KMS-11 (cell line): Measurements from ENCODE around the gene DYNLT3.

ENCODE experiments used
- H2AFZ ChIP-seq: fragments of 200-600 bp; sonication (generic); 2 replicates; pipeline ENCODE4 v1.6.1; 2016; ENCODE audit warnings: antibody characterized with exemption, mixed run types, low read depth
- H3K27ac ChIP-seq: fragments of 200-600 bp; sonication (generic); 2 replicates; pipeline ENCODE4 v1.6.1; 2016; ENCODE audit warnings: mild to moderate bottlenecking, mixed run types
- H3K27me3 ChIP-seq: fragments of 200-600 bp; sonication (generic); 2 replicates; pipeline ENCODE4 v1.6.1; 2017; ENCODE audit warnings: mild to moderate bottlenecking, low read depth, mixed run types, moderate library complexity; ENCODE audit not compliant: insufficient read depth
- H3K36me3 ChIP-seq: fragments of 200-600 bp; sonication (generic); 2 replicates; pipeline ENCODE4 v1.6.1; 2017; ENCODE audit warnings: mild to moderate bottlenecking, mixed run types; ENCODE audit not compliant: insufficient read depth
- H3K4me1 ChIP-seq: fragments of 200-600 bp; sonication (generic); 2 replicates; pipeline ENCODE4 v1.6.1; 2016; ENCODE audit warnings: mild to moderate bottlenecking, low read depth, mixed run types; ENCODE audit not compliant: poor library complexity, severe bottlenecking
- H3K4me2 ChIP-seq: fragments of 200-600 bp; sonication (generic); 2 replicates; pipeline ENCODE4 v1.7.0; 2016; ENCODE audit warnings: mild to moderate bottlenecking, mixed run types
- H3K4me3 ChIP-seq: fragments of 200-600 bp; sonication (generic); IDR thresholded peaks from 2 replicates; pipeline ENCODE4 v1.6.1; 2017; ENCODE audit warnings: low read depth, low read length, mixed read lengths; ENCODE audit not compliant: insufficient read depth
- H3K79me2 ChIP-seq: fragments of 200-600 bp; sonication (generic); 2 replicates; pipeline ENCODE4 v1.6.1; 2016; ENCODE audit warnings: low read depth, mixed run types; ENCODE audit not compliant: insufficient read depth
- H3K9ac ChIP-seq: fragments of 200-600 bp; sonication (generic); 2 replicates; pipeline ENCODE4 v1.6.1; 2016; ENCODE audit warnings: mild to moderate bottlenecking, mixed run types
- H4K20me1 ChIP-seq: fragments of 200-600 bp; sonication (generic); 2 replicates; pipeline ENCODE4 v1.6.1; 2016; ENCODE audit warnings: mild to moderate bottlenecking, mixed run types; ENCODE audit not compliant: insufficient read depth
- CTCF ChIP-seq: fragments of 200-600 bp; sonication (generic); conservative IDR thresholded peaks from 2 replicates; pipeline ENCODE4 v1.6.1; 2017; ENCODE audit warnings: low read depth, mild to moderate bottlenecking, antibody characterized with exemption, low read length, moderate library complexity, mixed read lengths

Gene DYNLT3

GRCh38 chrX:37860721-37861120 lies 13.3 kb upstream of the DYNLT3 start:
- Histone ChIP-seq H3K4me1 (no peaks in the 10 kb centered on the region), H3K4me3 (no peak overlapping the region), H3K79me2 (no peaks in the 10 kb centered on the region), H3K36me3 (no peaks in the 10 kb centered on the region), H3K27ac (no peak overlapping the region), H3K27me3 (no peaks in the 10 kb centered on the region), H3K9ac (no peak overlapping the region), H3K4me2 (no peak overlapping the region), H2AFZ (no peak overlapping the region), H4K20me1 (no peaks in the 10 kb centered on the region)
- no peak for TF ChIP-seq CTCF

GRCh38 chrX:37854748-37855147 lies 7.4 kb upstream of the DYNLT3 start:
- Histone ChIP-seq H4K20me1 (no peaks in the 10 kb centered on the region), H3K27ac (no peak overlapping the region), H2AFZ (no peak overlapping the region), H3K79me2 (no peaks in the 10 kb centered on the region), H3K4me1 (no peaks in the 10 kb centered on the region), H3K36me3 (no peaks in the 10 kb centered on the region), H3K4me3 (no peak overlapping the region), H3K27me3 (no peaks in the 10 kb centered on the region), H3K4me2 (no peak overlapping the region), H3K9ac (no peak overlapping the region)
- TF ChIP-seq CTCF: no peak

GRCh38 chrX:37854148-37854547 lies 6.8 kb upstream of the DYNLT3 start:
- no peak overlapping the region for H3K4me3 ChIP-seq
- H3K27ac ChIP-seq: no peak overlapping the region
- no peaks in the 10 kb centered on the region for H3K36me3 ChIP-seq
- no peaks in the 10 kb centered on the region for H4K20me1 ChIP-seq
- H3K4me1 ChIP-seq: no peaks in the 10 kb centered on the region
- no peaks in the 10 kb centered on the region for H3K27me3 ChIP-seq
- H3K79me2 ChIP-seq: no peaks in the 10 kb centered on the region
- no peak overlapping the region for H3K4me2 ChIP-seq
- no peak overlapping the region for H3K9ac ChIP-seq
- H2AFZ ChIP-seq: no peak overlapping the region
- no peak for TF ChIP-seq CTCF

GRCh38 chrX:37847733-37848197 lies 394 bp upstream of the DYNLT3 start:
- Histone ChIP-seq H3K4me1 (peaks cover 17% of the 10 kb centered on the region), H3K9ac (peak overlapping the region; percentile 38; the same call in 1 of the 2 replicates), H3K27me3 (no peaks in the 10 kb centered on the region), H3K27ac (no peak overlapping the region), H2AFZ (peak overlapping the region; percentile 92), H3K36me3 (no peaks in the 10 kb centered on the region), H3K79me2 (no peaks in the 10 kb centered on the region), H4K20me1 (no peaks in the 10 kb centered on the region), H3K4me2 (peak overlapping the region; percentile 42; the same call in 1 of the 2 replicates), H3K4me3 (no peak overlapping the region)
- TF ChIP-seq CTCF: no peak

GRCh38 chrX:37846558-37846933 lies 825 bp downstream of the DYNLT3 start:
- no peak for TF ChIP-seq CTCF
- H3K4me3 ChIP-seq: no peak overlapping the region
- H4K20me1 ChIP-seq: no peaks in the 10 kb centered on the region
- H3K27ac ChIP-seq: no peak overlapping the region
- no peaks in the 10 kb centered on the region for H3K79me2 ChIP-seq
- H2AFZ ChIP-seq: peak overlapping the region; percentile 92
- H3K4me1 ChIP-seq: peaks cover 17% of the 10 kb centered on the region
- H3K9ac ChIP-seq: peak overlapping the region; percentile 61
- no peaks in the 10 kb centered on the region for H3K27me3 ChIP-seq
- H3K36me3 ChIP-seq: no peaks in the 10 kb centered on the region
- peak overlapping the region; percentile 60 for H3K4me2 ChIP-seq
